Measurements from ENCODE around the gene SNED1.

DNA sequence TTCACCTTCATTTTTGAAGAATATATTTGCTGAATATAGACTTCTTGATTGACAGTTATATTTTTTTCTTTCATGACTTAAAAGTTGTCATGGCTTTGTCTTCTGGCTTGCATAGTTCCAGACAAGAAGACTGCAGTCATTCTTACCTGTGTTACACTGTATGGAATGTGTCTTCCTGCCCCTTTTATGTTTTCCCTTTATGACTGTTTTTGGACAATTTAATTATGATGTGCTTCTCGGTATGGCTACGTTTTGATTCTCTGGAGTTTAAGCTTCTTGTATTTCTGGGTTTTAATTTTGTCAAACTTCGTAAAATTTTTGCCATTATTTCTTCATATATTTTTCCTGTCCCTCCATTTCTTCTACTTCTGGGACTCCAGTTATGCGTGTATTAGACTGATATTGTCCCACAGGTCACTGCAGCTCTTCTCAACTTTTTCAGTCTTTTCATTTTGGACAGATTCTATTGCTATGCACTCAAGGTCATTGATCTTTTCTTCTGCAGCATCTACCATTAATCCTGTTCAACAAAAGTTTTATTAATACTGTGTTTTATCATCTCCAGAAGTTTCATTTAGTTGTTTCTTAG lies 86.5 kb downstream of the SNED1 start:
- TF ChIP-seq POLR2A (IDR thresholded peaks at IDR 0.05): no peak
- TF ChIP-seq, protein P1, sequence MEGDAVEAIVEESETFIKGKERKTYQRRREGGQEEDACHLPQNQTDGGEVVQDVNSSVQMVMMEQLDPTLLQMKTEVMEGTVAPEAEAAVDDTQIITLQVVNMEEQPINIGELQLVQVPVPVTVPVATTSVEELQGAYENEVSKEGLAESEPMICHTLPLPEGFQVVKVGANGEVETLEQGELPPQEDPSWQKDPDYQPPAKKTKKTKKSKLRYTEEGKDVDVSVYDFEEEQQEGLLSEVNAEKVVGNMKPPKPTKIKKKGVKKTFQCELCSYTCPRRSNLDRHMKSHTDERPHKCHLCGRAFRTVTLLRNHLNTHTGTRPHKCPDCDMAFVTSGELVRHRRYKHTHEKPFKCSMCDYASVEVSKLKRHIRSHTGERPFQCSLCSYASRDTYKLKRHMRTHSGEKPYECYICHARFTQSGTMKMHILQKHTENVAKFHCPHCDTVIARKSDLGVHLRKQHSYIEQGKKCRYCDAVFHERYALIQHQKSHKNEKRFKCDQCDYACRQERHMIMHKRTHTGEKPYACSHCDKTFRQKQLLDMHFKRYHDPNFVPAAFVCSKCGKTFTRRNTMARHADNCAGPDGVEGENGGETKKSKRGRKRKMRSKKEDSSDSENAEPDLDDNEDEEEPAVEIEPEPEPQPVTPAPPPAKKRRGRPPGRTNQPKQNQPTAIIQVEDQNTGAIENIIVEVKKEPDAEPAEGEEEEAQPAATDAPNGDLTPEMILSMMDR (IDR thresholded peaks at IDR 0.05): no peak
